K562 (cell line): ENCODE results near the gene SNX9. TPM values are rescaled to one million over a fixed set of nuclear protein-coding genes. Genes with fewer than 3 reads are reported as not detected.

Experiments
- ATAC-seq: fragments of 200-7000 bp; cut with Tn5 transposase; 3 replicates; pipeline ENCODE4 v1.9.1; 2020; ENCODE audit warnings: moderate library complexity
- BruUV-seq: library from RNA; stranded (reverse); fragments of 400-500 nt; replicated peaks from 2 replicates; lab custom pipeline; 2021; lab: Mats Ljungman, UMichigan
- CTCF ChIA-PET: fragments of 300-600 bp; formaldehyde crosslinking; extraction: SDS; loops from one replicate; lab custom pipeline; 2021; ENCODE audit warnings: low intra/inter-chr PET ratio; lab: Yijun Ruan, JAX
- POLR2A ChIA-PET: fragments of 300-600, 350-650 bp; sonication (Branson Sonifier 250); formaldehyde crosslinking; extraction: SDS; loops from one replicate; lab custom pipeline; 2021; ENCODE audit warnings: antibody characterized with exemption, inconsistent platforms; lab: Yijun Ruan, JAX
- DNase-seq, 4 experiments: peaks; one replicate each; pipeline versions ENCODE4 v3.0.0 to v3.0.0-alpha.2; 2011 to 2018; ENCODE audit warnings: low spot score in 3 of 4, mixed read lengths in 3 of 4; ENCODE audit errors: extremely low read depth in 1 of 4
- FAIRE-seq: peaks from 2 replicates; lab custom pipeline; 2011; peaks lifted over from hg19 to GRCh38; lab: Jason Lieb, UNC
- H2AFZ ChIP-seq: 2 replicates; pipeline ENCODE4 v1.6.0; 2011; ENCODE audit warnings: low read depth, low read length, control low read depth, inconsistent platforms
- H3K27ac ChIP-seq: fragments of 200-600 bp; 3 replicates; pipeline ENCODE4 v1.8.0; 2011; ENCODE audit warnings: low read depth, mild to moderate bottlenecking, control low read depth, inconsistent platforms, low read length, moderate library complexity, mixed read lengths; ENCODE audit errors: extremely low read depth
- H3K27me3 ChIP-seq, 2 experiments: fragments of 300-600 bp in 1 of 2; 2 replicates in 1 of 2; 3 replicates in 1 of 2; pipeline versions ENCODE4 v1.6.0 to v1.8.0; 2011; ENCODE audit warnings: inconsistent platforms in 2 of 2, low read length in 2 of 2, mild to moderate bottlenecking in 1 of 2, mixed read lengths in 1 of 2, moderate library complexity in 1 of 2; ENCODE audit not compliant: control insufficient read depth in 2 of 2, insufficient read depth in 2 of 2
- H3K36me3 ChIP-seq: fragments of 300-600 bp; 3 replicates; pipeline ENCODE4 v1.8.0; 2011; ENCODE audit warnings: mild to moderate bottlenecking, low read length, inconsistent platforms; ENCODE audit not compliant: control insufficient read depth, insufficient read depth
- H3K4me1 ChIP-seq, 2 experiments: fragments of 200-600 bp in 1 of 2; replicated peaks in 1 of 2; 2 replicates in 1 of 2; 3 replicates in 1 of 2; pipeline versions ENCODE4 v1.5.1 to v1.8.0; 2011; ENCODE audit warnings: inconsistent platforms in 2 of 2, low read length in 2 of 2, mild to moderate bottlenecking in 1 of 2, mixed read lengths in 1 of 2, moderate library complexity in 1 of 2; ENCODE audit not compliant: control insufficient read depth in 2 of 2, insufficient read depth in 2 of 2
- H3K4me2 ChIP-seq: 2 replicates; pipeline ENCODE4 v1.6.1; 2011; ENCODE audit warnings: low read length, control low read depth, inconsistent platforms, mixed read lengths; ENCODE audit not compliant: insufficient read depth
- H3K4me3 ChIP-seq: fragments of 200-600 bp; sonication (generic), shearing (Covaris generic); 2 replicates; pipeline ENCODE4 v1.5.1; 2016; ENCODE audit warnings: control low read depth, inconsistent platforms
- H3K79me2 ChIP-seq: fragments of 200-600 bp; 3 replicates; pipeline ENCODE4 v1.8.0; 2011; ENCODE audit warnings: low read length, inconsistent platforms; ENCODE audit not compliant: control insufficient read depth, insufficient read depth
- H3K9ac ChIP-seq, 2 experiments: 2 replicates each; pipeline versions ENCODE4 v1.6.0 to v1.6.1; 2011; ENCODE audit warnings: low read depth in 2 of 2, low read length in 2 of 2, control low read depth in 1 of 2, inconsistent platforms in 1 of 2, mild to moderate bottlenecking in 1 of 2, mixed read lengths in 1 of 2; ENCODE audit not compliant: insufficient read depth in 1 of 2
- H3K9me1 ChIP-seq: one replicate; pipeline ENCODE4 v1.6.0; 2011; ENCODE audit warnings: inconsistent platforms, mild to moderate bottlenecking, low read length, moderate library complexity; ENCODE audit not compliant: control insufficient read depth, insufficient read depth
- H3K9me3 ChIP-seq: replicated peaks from 2 replicates; pipeline ENCODE4 v1.5.1; 2011; ENCODE audit warnings: low read depth, low read length, inconsistent platforms; ENCODE audit not compliant: control insufficient read depth, insufficient read depth
- H4K20me1 ChIP-seq: replicated peaks from 2 replicates; pipeline ENCODE4 v1.6.1; 2011; ENCODE audit warnings: low read length, inconsistent platforms, mixed read lengths; ENCODE audit not compliant: control insufficient read depth, insufficient read depth
- ARID4B ChIP-seq: sonication (generic); formaldehyde crosslinking; IDR thresholded peaks from 2 replicates; pipeline ENCODE4 v1.8.0; 2022; ENCODE audit warnings: mild to moderate bottlenecking, missing genetic modification reagents
- EHMT2 ChIP-seq: fragments of 450-650 bp; IDR thresholded peaks from 2 replicates; pipeline ENCODE4 v1.6.1; 2018; ENCODE audit warnings: antibody characterized with exemption
- ERF ChIP-seq: fragments of 450-650 bp; formaldehyde crosslinking; IDR thresholded peaks from 2 replicates; pipeline ENCODE4 v1.4.0; 2020; ENCODE audit warnings: mild to moderate bottlenecking, mixed read lengths
- HDAC6 ChIP-seq: IDR thresholded peaks from 2 replicates; pipeline ENCODE4 v1.6.1; 2012; ENCODE audit warnings: low read depth, mild to moderate bottlenecking, control low read depth, inconsistent platforms, low read length, moderate library complexity
- MTA3 ChIP-seq: fragments of 450-650 bp; formaldehyde crosslinking; IDR thresholded peaks from 2 replicates; pipeline ENCODE4 v1.6.1; 2017; ENCODE audit warnings: mild to moderate bottlenecking, borderline replicate concordance
- TAF9B ChIP-seq: fragments of 450-650 bp; IDR thresholded peaks from 2 replicates; pipeline ENCODE4 v1.6.1; 2018; ENCODE audit warnings: mild to moderate bottlenecking; ENCODE audit not compliant: partially characterized antibody
- TSC22D4 ChIP-seq: fragments of 450-650 bp; IDR thresholded peaks from 2 replicates; pipeline ENCODE4 v1.6.1; 2016; ENCODE audit warnings: missing genetic modification characterization, missing biosample characterization, control low read depth
- ZNF274 ChIP-seq: IDR thresholded peaks from 2 replicates; pipeline ENCODE4 v1.6.1; 2011; ENCODE audit warnings: low read depth, mild to moderate bottlenecking, low read length, moderate library complexity, borderline replicate concordance
- WGBS: fragments of 100-300 bp; shearing (Covaris generic); methylation state at CpG from one replicate; pipeline ENCODE4 v1.1.6; 2016; ENCODE audit warnings: low coverage, mixed read lengths; ENCODE audit not compliant: insufficient coverage; ENCODE audit errors: missing lambda C conversion rate; 5-methylcytosine and 5-hydroxymethylcytosine counted together
- in situ Hi-C: fragments of 300-500 bp; cut with MboI; formaldehyde crosslinking; loops from 4 replicates; pipeline ENCODE4 v1.15.0; 2018; ENCODE audit warnings: inconsistent platforms, mixed read lengths
- intact Hi-C: fragments of 100-400 bp; cut with micrococcal nuclease; formaldehyde crosslinking; loops from 2 replicates; pipeline ENCODE4 v1.14.2; 2022
- polyA plus RNA-seq, 8 experiments: library from polyadenylated mRNA; depleted of rRNA in 4 of 8; stranded (reverse) in 5 of 8; unstranded in 3 of 8; fragments of >200 nt; fragmentation: Nextera tagmentation in 2 of 8; fragmentation: Illumina TruSeq in 1 of 8; extraction: Ambion mirVana in 2 of 8; extraction: Trizol in 1 of 8; gene quantifications; 2 replicates each; pipeline versions ENCODE4 v1.2.1 to v1.2.3, GENCODE V29; 2011 to 2014; ENCODE audit warnings: inconsistent platforms in 1 of 8, missing spikeins in 1 of 8
- total RNA-seq, 7 experiments: library from RNA; depleted of rRNA in 6 of 7; stranded (reverse); fragments of >200 nt in 6 of 7; fragmentation: Illumina TruSeq in 2 of 7; extraction: Trizol in 2 of 7; gene quantifications; 2 replicates each; pipeline versions ENCODE4 v1.2.1 to v1.2.3, GENCODE V29; 2011 to 2021; ENCODE audit warnings: low replicate concordance in 1 of 7

The SNX9 gene
- total and polyA plus RNA-seq, 9 of the 15 experiments (the other 6 are each of a cell fraction or from before 2014, with no cell fraction given): 6.0 to 81.7 (median 57.1) TPM

DNA sequence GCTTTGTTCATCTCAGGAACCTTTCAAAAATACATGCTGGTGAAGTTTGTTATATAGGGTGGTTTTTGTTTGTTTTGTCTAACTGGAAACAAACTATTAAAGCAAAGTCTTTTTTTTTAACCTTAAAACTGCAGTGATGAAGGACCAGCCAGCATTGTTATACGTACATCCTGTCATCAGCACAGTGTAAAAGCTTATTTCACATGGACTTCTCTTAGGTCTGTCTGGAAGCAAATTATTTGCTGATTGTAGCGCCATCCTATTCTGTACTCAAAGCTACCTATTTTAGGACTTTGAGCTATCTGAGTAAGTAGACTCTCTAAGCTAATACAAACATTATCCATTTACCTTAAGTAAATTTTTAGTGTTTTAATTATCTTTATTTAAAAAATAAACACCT is 61.7 kb downstream of the SNX9 start:
- Histone ChIP-seq H3K4me3 (no peak overlapping the region), H4K20me1 (no peaks in the 10 kb centered on the region), H3K36me3 (peaks cover 96% of the 10 kb centered on the region), H3K27ac (no peak overlapping the region), H2AFZ (no peak overlapping the region), H3K4me1 (peaks cover 0 to under 1% of the 10 kb centered on the region in 2 experiments; a peak in 2 of 5 replicates), H3K4me2 (no peak overlapping the region), H3K27me3 (no peaks in the 10 kb centered on the region), H3K9ac (no peak overlapping the region), H3K9me3 (no peaks in the 10 kb centered on the region), H3K79me2 (peaks cover 3% of the 10 kb centered on the region; the same call in 1 of the 3 replicates), H3K9me1 (no peaks in the 10 kb centered on the region)
- no peak for FAIRE-seq
- no peak for DNase-seq
- no peak for ATAC-seq
- no TSS peak for BruUV-seq
- in situ Hi-C loops (no loop called here), intact Hi-C loops (no loop called here)
- CTCF ChIA-PET: interaction anchor here (0.6 kb wide), 1 partner anchor 795 kb away, joined by 3 read pairs; no protein-coding TSS in a partner anchor
- POLR2A ChIA-PET: interaction anchor here (0.6 to 1.3 kb wide), 2 partner anchors 11 to 152 kb away, joined by 3 read pairs; no protein-coding TSS in a partner anchor
- WGBS: 89% methylated on average over 2 of the region's 2 CpGs
- no peak for TF ChIP-seq TAF9B
- no peak for TF ChIP-seq ZNF274
- no peak for TF ChIP-seq TSC22D4 (tag)
- no peak for TF ChIP-seq ARID4B
- TF ChIP-seq EHMT2: no peak
- no peak for TF ChIP-seq ERF (CRISPR knock-in tag)
- TF ChIP-seq MTA3: no peak
- no peak for TF ChIP-seq HDAC6
- TF ChIP-seq, all 486 proteins: peak for 0
